Spleen (tissue), 11 donors: ENCODE data around the gene FBXO21. TPM values are rescaled to one million over a fixed set of nuclear protein-coding genes. Genes with fewer than 3 reads are reported as not detected.

ENCODE experiments used
- DNase-seq: peaks from one replicate; pipeline ENCODE4 v3.0.0-alpha.2; 2020
- H3K27ac ChIP-seq, 8 donors: fragments of 200-600 bp; sonication (generic) in 7 of 8; 1 replicate in 4 of 8; 2 replicates in 4 of 8; pipeline versions ENCODE4 v1.5.0 to v1.8.0; 2016 to 2021; ENCODE audit warnings: inconsistent platforms in 4 of 8, mild to moderate bottlenecking in 4 of 8, moderate library complexity in 1 of 8
- H3K27me3 ChIP-seq, 7 donors: fragments of 200-600 bp; sonication (generic) in 6 of 7; replicated peaks in 1 of 7; 1 replicate in 4 of 7; 2 replicates in 3 of 7; pipeline versions ENCODE4 v1.5.0 to v1.8.0; 2016 to 2021; ENCODE audit warnings: inconsistent platforms in 3 of 7, mild to moderate bottlenecking in 1 of 7
- H3K36me3 ChIP-seq, 6 donors: fragments of 200-600 bp; sonication (generic) in 5 of 6; 1 replicate in 4 of 6; 2 replicates in 2 of 6; pipeline versions ENCODE4 v1.5.0 to v1.8.0; 2016 to 2021; ENCODE audit warnings: inconsistent platforms in 2 of 6
- H3K4me1 ChIP-seq, 6 donors: fragments of 200-600 bp; sonication (generic) in 5 of 6; 1 replicate in 3 of 6; 2 replicates in 3 of 6; pipeline versions ENCODE4 v1.5.0 to v1.8.0; 2016 to 2021; ENCODE audit warnings: inconsistent platforms in 3 of 6
- H3K4me3 ChIP-seq, 8 donors: fragments of 200-600 bp; sonication (generic) in 7 of 8; 1 replicate in 4 of 8; 2 replicates in 4 of 8; pipeline versions ENCODE4 v1.5.0 to v1.8.0; 2016 to 2021; ENCODE audit warnings: inconsistent platforms in 4 of 8, mild to moderate bottlenecking in 4 of 8, moderate library complexity in 2 of 8
- H3K9me3 ChIP-seq, 8 donors: fragments of 200-600 bp; sonication (generic) in 7 of 8; 1 replicate in 4 of 8; 2 replicates in 4 of 8; pipeline versions ENCODE4 v1.5.0 to v1.8.0; 2016 to 2021; ENCODE audit warnings: inconsistent platforms in 4 of 8
- POLR2A ChIP-seq, 3 donors: fragments of 450-650 bp; IDR thresholded peaks; one replicate each; pipeline ENCODE4 v1.5.1; 2017; ENCODE audit warnings: antibody characterized with exemption in 3 of 3, mild to moderate bottlenecking in 1 of 3
- POLR2AphosphoS5 ChIP-seq, 3 donors: sonication (generic); formaldehyde crosslinking; IDR thresholded peaks; one replicate each; pipeline ENCODE4 v1.5.1; 2017; ENCODE audit warnings: antibody characterized with exemption in 3 of 3
- WGBS, 5 donors: extraction: QIAGEN DNeasy Blood & Tissue Kit in 3 of 5; methylation state at CpG; one replicate each; pipeline versions ENCODE4 v1.1.5 to v1.1.7; 2013 to 2018; 5-methylcytosine and 5-hydroxymethylcytosine counted together
- intact Hi-C: fragments of 100-400 bp; cut with DNase I; formaldehyde crosslinking; loops from one replicate; pipeline ENCODE4 v1.15.0; 2023; ENCODE audit warnings: low total_unique reads
- polyA plus RNA-seq, 3 donors: library from polyadenylated mRNA; stranded (reverse); fragments of 200-250 nt; gene quantifications; one replicate each; pipeline ENCODE4 v1.2.1, GENCODE V29; 2013
- total RNA-seq, 7 donors: library from RNA; depleted of rRNA in 3 of 7; stranded (reverse); fragments of >200 nt in 3 of 7; fragmentation: NEBNext Ultra II Directional in 4 of 7; extraction: Animal tissue kit (Norgen Biotek cat#: 25700) in 4 of 7; gene quantifications; one replicate each; pipeline versions ENCODE4 v1.1.0 to v1.2.1, GENCODE V29; 2016 to 2021
- TF ChIP-seq, protein P1 (sequence below), 11 experiments: fragments of 200-600 bp in 7 of 11; fragments of 450-650 bp in 4 of 11; sonication (generic) in 4 of 11; IDR thresholded peaks in 8 of 11; conservative IDR thresholded peaks in 3 of 11; 1 replicate in 7 of 11; 2 replicates in 4 of 11; pipeline versions ENCODE4 v1.4.0 to v1.8.0; 2016 to 2021; ENCODE audit warnings: antibody characterized with exemption in 11 of 11, inconsistent platforms in 4 of 11, mild to moderate bottlenecking in 1 of 11
- donor health status: healthy with polysubstance abuse.
- donor health status: DM: no; HTN: no; CAD: no; lungs with moderate emphysema.
- donor health status: DM: no; HTN: no; CAD: no.
- donor health status: Bipolar disorder and iron deficiency.
- donor health status: healthy.
- donor health status: DM: no; HTN: no; CAD: no.
- donor health status: DM: yes; HTN: yes; CAD: no.

FBXO21 gene
- total and polyA plus RNA-seq, 10 donors = 6.3 to 130 (median 39.2) TPM

DNA sequence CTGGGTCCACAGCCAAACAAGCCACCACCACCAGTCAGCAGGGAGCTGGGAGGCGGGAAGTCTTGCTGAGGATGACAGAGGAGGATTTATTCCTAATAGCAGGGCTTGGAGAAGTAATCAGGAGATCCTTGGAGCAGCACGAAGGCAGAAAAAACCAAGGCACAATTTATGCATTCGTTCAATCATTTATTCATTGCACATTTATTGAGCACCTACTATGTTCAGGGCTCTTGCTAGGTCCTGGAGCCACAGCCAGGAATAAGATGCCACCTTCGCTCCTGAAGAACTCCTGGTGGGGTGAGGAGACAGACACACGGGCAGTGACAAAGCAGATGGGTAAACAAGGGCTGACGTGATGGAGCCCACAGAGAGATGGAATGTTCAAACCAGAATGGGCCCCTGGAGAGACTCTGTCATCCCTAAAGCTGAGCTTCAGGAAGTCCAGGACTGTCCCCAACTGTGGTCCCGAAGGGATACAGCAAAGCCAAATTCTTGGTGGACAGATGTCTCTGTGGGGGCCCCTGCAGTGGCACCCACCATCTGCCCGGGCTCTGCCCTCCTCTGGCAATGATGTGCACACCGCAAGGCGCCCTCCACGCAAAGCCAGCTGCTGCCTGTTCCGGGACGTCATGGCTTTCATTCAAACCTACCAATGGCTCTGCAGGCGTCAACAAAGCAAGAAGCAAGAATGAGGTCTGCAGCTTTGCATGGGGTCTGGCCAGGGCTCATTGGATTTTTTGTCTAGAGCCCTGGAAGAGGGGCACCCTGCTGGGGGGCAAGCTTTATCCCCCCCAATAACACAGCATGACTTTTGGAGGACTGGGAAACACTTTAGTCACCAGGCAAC, 88.1 kb downstream of the FBXO21 start:
- no peak overlapping the region for H3K27ac ChIP-seq
- H3K4me3 ChIP-seq = no peak overlapping the region
- 62 to 68% (median 66%) methylated on average over 8 to 14 of the region's 14 CpGs for WGBS, 5 donors
- TF ChIP-seq, protein P1, sequence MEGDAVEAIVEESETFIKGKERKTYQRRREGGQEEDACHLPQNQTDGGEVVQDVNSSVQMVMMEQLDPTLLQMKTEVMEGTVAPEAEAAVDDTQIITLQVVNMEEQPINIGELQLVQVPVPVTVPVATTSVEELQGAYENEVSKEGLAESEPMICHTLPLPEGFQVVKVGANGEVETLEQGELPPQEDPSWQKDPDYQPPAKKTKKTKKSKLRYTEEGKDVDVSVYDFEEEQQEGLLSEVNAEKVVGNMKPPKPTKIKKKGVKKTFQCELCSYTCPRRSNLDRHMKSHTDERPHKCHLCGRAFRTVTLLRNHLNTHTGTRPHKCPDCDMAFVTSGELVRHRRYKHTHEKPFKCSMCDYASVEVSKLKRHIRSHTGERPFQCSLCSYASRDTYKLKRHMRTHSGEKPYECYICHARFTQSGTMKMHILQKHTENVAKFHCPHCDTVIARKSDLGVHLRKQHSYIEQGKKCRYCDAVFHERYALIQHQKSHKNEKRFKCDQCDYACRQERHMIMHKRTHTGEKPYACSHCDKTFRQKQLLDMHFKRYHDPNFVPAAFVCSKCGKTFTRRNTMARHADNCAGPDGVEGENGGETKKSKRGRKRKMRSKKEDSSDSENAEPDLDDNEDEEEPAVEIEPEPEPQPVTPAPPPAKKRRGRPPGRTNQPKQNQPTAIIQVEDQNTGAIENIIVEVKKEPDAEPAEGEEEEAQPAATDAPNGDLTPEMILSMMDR (IDR thresholded peaks at IDR 0.05 in 8 of 11, conservative IDR thresholded peaks at IDR 0.05 in 3 of 11) = no peak
- no peak for TF ChIP-seq POLR2A (IDR thresholded peaks at IDR 0.05)
- no peak for TF ChIP-seq POLR2AphosphoS5 (IDR thresholded peaks at IDR 0.05)
- intact Hi-C loops = no loop called here
- peaks cover 0 to 57% (median 30%) of the 10 kb centered on the region in 7 donors for H3K27me3 ChIP-seq
- no peaks in the 10 kb centered on the region for H3K9me3 ChIP-seq
- peak; percentile 57 for DNase-seq
- peaks cover 5 to 44% (median 28%) of the 10 kb centered on the region in 6 donors for H3K4me1 ChIP-seq
- no peaks in the 10 kb centered on the region for H3K36me3 ChIP-seq

DNA sequence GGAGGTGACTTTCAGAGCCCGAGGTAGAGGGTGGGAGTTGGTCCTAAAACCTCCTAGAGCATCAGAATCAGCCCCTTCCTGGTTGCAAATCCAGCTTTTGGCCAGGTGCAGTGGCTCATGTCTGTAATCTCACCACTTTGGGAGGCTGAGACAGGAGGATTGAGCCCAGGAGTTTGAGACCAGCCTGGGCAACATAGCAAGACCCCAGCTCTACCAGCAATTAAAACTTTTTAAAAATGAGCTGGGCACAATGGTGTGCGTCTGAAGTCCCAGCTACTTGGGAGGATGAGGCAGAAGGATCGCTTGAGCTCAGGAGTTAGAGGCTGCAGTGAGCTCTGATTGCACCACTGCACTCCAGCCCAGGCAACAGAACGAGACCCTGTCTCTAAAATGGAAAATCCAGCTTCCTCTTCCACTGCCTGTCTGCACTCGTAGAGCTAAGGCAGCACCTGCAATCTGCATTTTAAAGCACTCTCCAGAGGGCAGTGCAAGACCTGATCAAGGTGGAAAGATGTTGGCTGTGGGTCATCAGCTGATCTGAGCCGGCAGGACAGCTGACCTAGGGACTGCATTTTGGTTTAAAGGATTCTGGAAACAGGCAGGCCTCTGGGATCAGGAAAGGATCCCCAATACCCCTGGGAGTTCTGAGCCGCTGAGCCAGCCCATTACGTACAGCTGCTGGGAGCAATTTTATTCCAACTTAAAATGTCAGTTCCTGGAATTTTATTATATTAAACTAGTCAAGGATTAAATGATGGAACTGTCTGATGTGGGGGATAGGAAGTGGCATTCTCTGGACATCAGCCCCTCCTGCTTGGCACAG, 89.2 kb downstream of the FBXO21 start:
- DNase-seq = no peak
- no peak overlapping the region for H3K4me3 ChIP-seq
- no peak for TF ChIP-seq POLR2A (IDR thresholded peaks at IDR 0.05)
- TF ChIP-seq, protein P1 (IDR thresholded peaks at IDR 0.05 in 8 of 11, conservative IDR thresholded peaks at IDR 0.05 in 3 of 11) = no peak
- TF ChIP-seq POLR2AphosphoS5 (IDR thresholded peaks at IDR 0.05) = no peak
- peaks cover 5 to 50% (median 29%) of the 10 kb centered on the region in 6 donors for H3K4me1 ChIP-seq
- H3K27ac ChIP-seq = no peak overlapping the region
- no peaks in the 10 kb centered on the region for H3K9me3 ChIP-seq
- intact Hi-C loops = no loop called here
- H3K36me3 ChIP-seq = no peaks in the 10 kb centered on the region
- peaks cover 0 to 68% (median 33%) of the 10 kb centered on the region in 7 donors for H3K27me3 ChIP-seq
- WGBS, 5 donors = 49 to 63% (median 59%) methylated on average over 7 to 8 of the region's 8 CpGs

DNA sequence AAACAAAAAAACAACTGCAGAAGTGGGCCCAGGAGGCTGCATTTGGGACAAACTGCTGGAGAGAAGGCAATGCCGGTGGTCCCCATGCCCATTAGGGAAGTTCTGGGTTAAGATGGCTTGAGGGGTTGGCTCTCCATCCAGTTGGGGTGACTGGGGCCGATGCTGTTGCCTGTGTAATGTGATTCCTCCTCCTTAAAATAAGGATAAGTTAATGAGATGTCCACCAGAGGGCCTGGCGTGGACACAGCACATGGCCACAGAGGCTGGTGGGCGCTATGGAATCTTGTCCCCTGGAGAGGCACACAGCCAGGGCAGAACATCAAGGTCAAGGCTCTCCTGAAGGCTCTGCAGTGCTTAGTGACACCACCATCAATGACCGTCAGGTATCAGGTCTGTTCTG, 90.0 kb downstream of the FBXO21 start:
- H3K27me3 ChIP-seq = peaks cover 0 to 71% (median 33%) of the 10 kb centered on the region in 7 donors
- TF ChIP-seq POLR2AphosphoS5 (IDR thresholded peaks at IDR 0.05) = no peak
- TF ChIP-seq, protein P1 (IDR thresholded peaks at IDR 0.05 in 8 of 11, conservative IDR thresholded peaks at IDR 0.05 in 3 of 11) = peak in 1 of 11 experiments; percentile 29
- no peak for TF ChIP-seq POLR2A (IDR thresholded peaks at IDR 0.05)

More for the DNA sequence above, 90.0 kb downstream of the FBXO21 start:
- Histone ChIP-seq H3K9me3 (no peaks in the 10 kb centered on the region), H3K4me3 (no peak overlapping the region), H3K36me3 (no peaks in the 10 kb centered on the region), H3K4me1 (peaks cover 5 to 44% (median 29%) of the 10 kb centered on the region in 6 donors), H3K27ac (no peak overlapping the region)
- intact Hi-C loops = no loop called here
- WGBS, 5 donors = 44 to 68% (median 59%) methylated on average over 5 of the region's 5 CpGs
- no peak for DNase-seq
